BJ (cell line): ENCODE results near the gene CLDN24. TPM values are rescaled to one million over a fixed set of nuclear protein-coding genes. Genes with fewer than 3 reads are reported as not detected.

ENCODE experiments used
- CTCF ChIA-PET: fragments of 350-600 bp; formaldehyde crosslinking; extraction: SDS; loops from one replicate; lab custom pipeline; 2021; ENCODE audit warnings: antibody characterized with exemption, inconsistent platforms; lab: Yijun Ruan, JAX
- POLR2A ChIA-PET: fragments of 300-600 bp; sonication (Branson Sonifier 250); formaldehyde crosslinking; extraction: SDS; loops from one replicate; lab custom pipeline; 2021; ENCODE audit warnings: antibody characterized with exemption; lab: Charles Lee
- DNase-seq: peaks from one replicate; pipeline ENCODE4 v3.0.0-alpha.2; 2011; ENCODE audit warnings: low read depth
- H3K27me3 ChIP-seq: 2 replicates; pipeline ENCODE4 v1.6.0; 2011; ENCODE audit warnings: low read length; ENCODE audit not compliant: control insufficient read depth, insufficient read depth
- H3K36me3 ChIP-seq: 2 replicates; pipeline ENCODE4 v1.5.1; 2011; ENCODE audit warnings: low read length; ENCODE audit not compliant: control insufficient read depth, insufficient read depth
- H3K4me3 ChIP-seq: 2 replicates; pipeline ENCODE4 v1.5.1; 2011; ENCODE audit warnings: low read depth, mild to moderate bottlenecking, control low read depth, low read length
- polyA plus RNA-seq: library from polyadenylated mRNA; depleted of rRNA; stranded (reverse); fragments of >200 nt; gene quantifications from 2 replicates; pipeline ENCODE4 v1.2.3, GENCODE V29; 2011
- TF ChIP-seq, protein P1 (sequence below): IDR thresholded peaks from 2 replicates; pipeline ENCODE4 v1.5.1; 2011; ENCODE audit warnings: low read depth, mild to moderate bottlenecking, control low read depth, inconsistent platforms, low read length, moderate library complexity; ENCODE audit not compliant: insufficient read depth

Gene CLDN24
- polyA plus RNA-seq, 1 experiment: not detected

DNA sequence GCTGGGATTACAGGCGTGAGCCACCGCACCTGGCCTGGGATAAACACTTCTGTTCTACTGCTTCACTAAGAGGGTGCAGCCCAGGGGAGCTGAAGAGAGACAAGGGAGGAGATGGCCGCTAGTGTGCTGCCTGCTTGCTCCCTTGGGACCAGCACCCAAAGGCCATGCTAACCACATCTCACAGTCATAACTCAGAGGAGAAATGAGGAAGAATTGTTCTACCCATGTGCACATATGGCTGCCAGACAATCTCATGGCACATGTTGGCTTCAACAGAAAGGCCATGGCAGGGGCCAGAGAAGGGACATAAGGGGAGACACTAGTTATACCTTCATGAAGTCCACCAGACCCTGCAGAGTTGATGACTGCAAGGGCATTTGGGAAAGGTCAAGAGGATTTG, 24.6 kb downstream of the CLDN24 start:
- peaks cover 3% of the 10 kb centered on the region; the same call in 1 of the 2 replicates for H3K36me3 ChIP-seq
- TF ChIP-seq, protein P1, sequence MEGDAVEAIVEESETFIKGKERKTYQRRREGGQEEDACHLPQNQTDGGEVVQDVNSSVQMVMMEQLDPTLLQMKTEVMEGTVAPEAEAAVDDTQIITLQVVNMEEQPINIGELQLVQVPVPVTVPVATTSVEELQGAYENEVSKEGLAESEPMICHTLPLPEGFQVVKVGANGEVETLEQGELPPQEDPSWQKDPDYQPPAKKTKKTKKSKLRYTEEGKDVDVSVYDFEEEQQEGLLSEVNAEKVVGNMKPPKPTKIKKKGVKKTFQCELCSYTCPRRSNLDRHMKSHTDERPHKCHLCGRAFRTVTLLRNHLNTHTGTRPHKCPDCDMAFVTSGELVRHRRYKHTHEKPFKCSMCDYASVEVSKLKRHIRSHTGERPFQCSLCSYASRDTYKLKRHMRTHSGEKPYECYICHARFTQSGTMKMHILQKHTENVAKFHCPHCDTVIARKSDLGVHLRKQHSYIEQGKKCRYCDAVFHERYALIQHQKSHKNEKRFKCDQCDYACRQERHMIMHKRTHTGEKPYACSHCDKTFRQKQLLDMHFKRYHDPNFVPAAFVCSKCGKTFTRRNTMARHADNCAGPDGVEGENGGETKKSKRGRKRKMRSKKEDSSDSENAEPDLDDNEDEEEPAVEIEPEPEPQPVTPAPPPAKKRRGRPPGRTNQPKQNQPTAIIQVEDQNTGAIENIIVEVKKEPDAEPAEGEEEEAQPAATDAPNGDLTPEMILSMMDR: no peak
- H3K27me3 ChIP-seq: no peaks in the 10 kb centered on the region
- H3K4me3 ChIP-seq: no peak overlapping the region
- ChIA-PET POLR2A (no interaction called here), CTCF (no interaction called here)
- DNase-seq: no peak

DNA sequence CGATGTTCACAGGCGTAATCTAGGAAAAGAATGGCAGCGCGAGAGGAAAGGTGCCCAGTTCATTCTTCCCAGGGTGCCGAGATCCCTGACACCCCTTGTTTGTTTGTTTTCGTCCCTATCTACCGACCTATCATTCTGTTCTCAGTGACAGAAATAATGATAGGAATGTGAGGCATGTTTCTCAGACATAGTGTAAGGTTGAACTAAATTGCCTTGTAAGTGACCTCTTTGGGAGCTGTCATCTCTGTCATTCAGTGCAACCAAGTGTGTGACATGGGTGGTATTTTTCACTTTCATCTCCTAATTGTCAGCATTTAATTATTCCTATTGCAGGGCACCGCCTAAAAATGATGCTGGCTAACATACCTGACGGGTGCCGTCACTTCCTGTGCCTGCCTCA, 26.5 kb downstream of the CLDN24 start:
- CTCF ChIA-PET: no interaction called here
- Histone ChIP-seq H3K4me3 (no peak overlapping the region), H3K36me3 (peaks cover 6% of the 10 kb centered on the region), H3K27me3 (no peaks in the 10 kb centered on the region)
- POLR2A ChIA-PET: no interaction called here
- no peak for DNase-seq
- TF ChIP-seq, protein P1: no peak

DNA sequence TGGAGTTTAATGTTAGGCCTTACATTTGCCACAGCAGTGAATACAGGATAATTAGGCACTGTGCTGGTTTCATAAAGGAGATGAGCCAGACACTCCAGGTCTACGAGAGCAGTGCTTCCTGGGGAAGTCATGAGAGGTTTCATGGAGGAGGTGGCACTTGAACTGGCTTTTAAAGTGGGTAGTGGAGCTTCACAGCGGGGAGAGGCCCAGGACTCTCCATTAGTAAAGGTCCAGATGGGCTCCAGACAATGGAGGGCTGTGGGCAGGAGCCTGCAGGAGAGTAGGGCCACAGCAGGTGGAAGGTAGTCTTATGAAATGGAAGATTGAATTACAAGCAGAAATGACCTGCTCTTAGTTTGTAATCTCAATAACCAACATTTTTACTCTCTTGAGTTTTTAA, 31.2 kb downstream of the CLDN24 start:
- Histone ChIP-seq H3K27me3 (no peaks in the 10 kb centered on the region), H3K36me3 (peaks cover 18% of the 10 kb centered on the region), H3K4me3 (no peak overlapping the region)
- ChIA-PET POLR2A (no interaction called here), CTCF (no interaction called here)
- DNase-seq: no peak
- TF ChIP-seq, protein P1: no peak

DNA sequence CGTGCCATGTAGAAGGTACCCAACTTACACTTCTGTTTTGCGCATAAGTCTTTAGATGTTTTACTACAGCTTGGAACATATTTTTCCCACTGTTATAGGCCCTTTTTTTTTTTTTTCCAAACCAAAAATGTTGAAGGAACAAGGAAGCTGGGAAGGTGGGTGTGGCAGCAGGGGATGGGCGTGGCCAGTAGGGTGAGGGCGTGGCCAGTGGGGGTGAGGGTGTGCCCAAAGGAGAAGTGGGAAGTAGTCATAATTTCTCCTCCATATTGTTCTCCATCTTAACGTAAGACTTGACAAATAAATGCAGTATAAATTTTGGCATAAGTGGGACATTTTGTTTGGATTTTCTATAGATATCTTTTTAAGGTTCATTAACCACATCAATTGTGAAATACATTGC, 32.5 kb downstream of the CLDN24 start:
- ChIA-PET POLR2A (no interaction called here), CTCF (interaction anchor here (1.0 kb wide), 1 partner anchor 352 kb away, joined by 3 read pairs; no protein-coding TSS in a partner anchor)
- H3K27me3 ChIP-seq: no peaks in the 10 kb centered on the region
- no peak overlapping the region for H3K4me3 ChIP-seq
- TF ChIP-seq, protein P1: no peak
- H3K36me3 ChIP-seq: peaks cover 19% of the 10 kb centered on the region
- DNase-seq: no peak

DNA sequence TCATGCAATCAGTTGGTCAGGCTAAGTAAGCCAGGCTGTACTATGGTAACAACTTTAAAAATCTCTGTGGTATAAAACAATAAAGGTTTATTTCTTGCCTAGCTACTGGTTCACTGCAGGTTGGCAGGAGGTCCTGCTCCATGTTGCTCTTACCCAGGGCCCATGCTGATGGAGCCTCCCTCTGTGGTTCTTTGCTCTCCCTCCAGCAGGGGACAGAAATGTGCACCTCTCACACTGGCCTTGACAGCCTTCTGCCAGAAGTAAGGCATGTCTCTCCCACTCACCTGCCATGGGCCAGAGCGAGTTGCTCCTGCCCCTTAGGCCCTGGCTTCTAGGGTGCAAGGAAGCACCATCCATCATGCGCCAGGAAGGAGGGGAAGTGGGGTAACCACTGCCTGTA, 33.3 kb downstream of the CLDN24 start:
- H3K27me3 ChIP-seq: no peaks in the 10 kb centered on the region
- ChIA-PET CTCF (interaction anchor here (1.0 kb wide), 1 partner anchor 352 kb away, joined by 3 read pairs; no protein-coding TSS in a partner anchor), POLR2A (no interaction called here)
- no peak for DNase-seq
- TF ChIP-seq, protein P1: no peak
- H3K4me3 ChIP-seq: no peak overlapping the region
- H3K36me3 ChIP-seq: peaks cover 21% of the 10 kb centered on the region
